Measurements from ENCODE around the gene GHRL.

DNA sequence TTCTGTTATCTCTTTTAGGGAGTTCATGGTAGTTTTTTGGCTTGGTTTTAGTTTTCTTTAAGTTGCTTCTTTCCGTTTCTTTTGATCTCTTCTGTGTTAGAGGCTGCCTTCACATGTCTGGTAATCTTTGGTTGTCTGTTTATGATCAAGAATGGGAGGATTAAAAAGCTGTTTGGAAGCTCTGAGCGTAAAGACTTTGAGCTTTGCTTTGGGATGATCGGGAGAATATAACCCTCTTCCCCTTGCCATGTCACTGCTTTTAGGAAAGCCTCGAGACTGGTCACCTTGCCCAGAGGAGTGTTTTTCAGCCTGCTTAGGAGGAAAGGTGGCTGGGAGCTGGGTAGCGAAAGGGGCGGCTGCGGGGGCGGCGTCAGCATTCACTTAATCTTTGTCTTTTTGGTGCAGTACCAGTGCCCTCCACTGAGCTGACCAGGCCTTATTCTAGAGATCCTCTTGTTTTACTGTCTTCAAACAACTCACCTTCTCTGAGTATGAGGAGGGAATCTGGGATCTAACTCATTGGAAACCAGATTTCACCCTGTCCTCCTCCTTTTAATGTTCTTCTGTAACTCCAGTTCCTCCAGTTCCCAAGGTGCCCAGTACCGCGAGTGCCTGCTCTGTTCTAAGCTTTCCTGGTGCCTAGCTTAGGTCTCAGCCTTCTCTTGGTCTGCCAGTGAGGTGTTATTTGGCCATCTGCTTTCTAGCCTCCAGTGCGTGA lies 28.9 kb downstream of the GHRL start:
- TF ChIP-seq, protein P1, sequence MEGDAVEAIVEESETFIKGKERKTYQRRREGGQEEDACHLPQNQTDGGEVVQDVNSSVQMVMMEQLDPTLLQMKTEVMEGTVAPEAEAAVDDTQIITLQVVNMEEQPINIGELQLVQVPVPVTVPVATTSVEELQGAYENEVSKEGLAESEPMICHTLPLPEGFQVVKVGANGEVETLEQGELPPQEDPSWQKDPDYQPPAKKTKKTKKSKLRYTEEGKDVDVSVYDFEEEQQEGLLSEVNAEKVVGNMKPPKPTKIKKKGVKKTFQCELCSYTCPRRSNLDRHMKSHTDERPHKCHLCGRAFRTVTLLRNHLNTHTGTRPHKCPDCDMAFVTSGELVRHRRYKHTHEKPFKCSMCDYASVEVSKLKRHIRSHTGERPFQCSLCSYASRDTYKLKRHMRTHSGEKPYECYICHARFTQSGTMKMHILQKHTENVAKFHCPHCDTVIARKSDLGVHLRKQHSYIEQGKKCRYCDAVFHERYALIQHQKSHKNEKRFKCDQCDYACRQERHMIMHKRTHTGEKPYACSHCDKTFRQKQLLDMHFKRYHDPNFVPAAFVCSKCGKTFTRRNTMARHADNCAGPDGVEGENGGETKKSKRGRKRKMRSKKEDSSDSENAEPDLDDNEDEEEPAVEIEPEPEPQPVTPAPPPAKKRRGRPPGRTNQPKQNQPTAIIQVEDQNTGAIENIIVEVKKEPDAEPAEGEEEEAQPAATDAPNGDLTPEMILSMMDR (conservative IDR thresholded peaks at IDR 0.05), result peak; percentile 69; the same call in 1 of the 2 replicates
- TF ChIP-seq EZH2 (IDR thresholded peaks at IDR 0.05; ENCODE audit: low read depth), result no peak

Data from PC-9 (cell line).